Memory B cell (primary cell): ENCODE measurements around the gene MST1R.

Experiments used
- ATAC-seq: fragments of 150-1000 bp; cut with Tn5 transposase; 2 replicates; pipeline ENCODE4 v1.10.0; 2021; ENCODE audit warnings: low read depth, mild to moderate bottlenecking, moderate library complexity
- DNase-seq, 2 donors: peaks; one replicate each; pipeline ENCODE4 v3.0.0; 2022; ENCODE audit warnings: low spot score in 2 of 2
- H3K27ac Mint-ChIP-seq: one replicate; pipeline ENCODE4 v1.8.0; 2022; ENCODE audit warnings: mild to moderate bottlenecking, moderate library complexity, mixed read lengths
- H3K27me3 Mint-ChIP-seq: one replicate; pipeline ENCODE4 v1.8.0; 2022; ENCODE audit warnings: mixed read lengths
- H3K36me3 Mint-ChIP-seq: one replicate; pipeline ENCODE4 v1.8.0; 2022; ENCODE audit warnings: mild to moderate bottlenecking, mixed read lengths
- H3K4me1 Mint-ChIP-seq: one replicate; pipeline ENCODE4 v1.8.0; 2022; ENCODE audit warnings: mixed read lengths
- H3K4me3 Mint-ChIP-seq: one replicate; pipeline ENCODE4 v1.8.0; 2022; ENCODE audit warnings: mild to moderate bottlenecking, moderate library complexity, mixed read lengths
- H3K9me3 Mint-ChIP-seq: one replicate; pipeline ENCODE4 v1.8.0; 2022; ENCODE audit warnings: mixed read lengths

Gene MST1R

GRCh38 chr3:49902511-49903345 lies 945 bp downstream of the MST1R start:
- Mint-ChIP-seq H3K4me1 (peaks cover 18% of the 10 kb centered on the region), H3K27ac (no peak overlapping the region), H3K27me3 (no peaks in the 10 kb centered on the region), H3K36me3 (no peaks in the 10 kb centered on the region), H3K4me3 (no peak overlapping the region), H3K9me3 (no peaks in the 10 kb centered on the region)
- DNase-seq (no peak), ATAC-seq (no peak)

- DNase-seq (no peak), ATAC-seq (no peak)
- Mint-ChIP-seq H3K4me3 (no peak overlapping the region), H3K36me3 (no peaks in the 10 kb centered on the region), H3K27me3 (no peaks in the 10 kb centered on the region), H3K27ac (no peak overlapping the region), H3K9me3 (no peaks in the 10 kb centered on the region), H3K4me1 (peaks cover 13% of the 10 kb centered on the region)
Measured at GRCh38 chr3:49901366-49902339, 2.0 kb downstream of the MST1R start.

GRCh38 chr3:49900491-49901153 lies 3.1 kb downstream of the MST1R start:
- no peak for ATAC-seq
- no peaks in the 10 kb centered on the region for H3K36me3 Mint-ChIP-seq
- H3K4me3 Mint-ChIP-seq, result no peak overlapping the region
- no peaks in the 10 kb centered on the region for H3K27me3 Mint-ChIP-seq
- H3K4me1 Mint-ChIP-seq, result peaks cover 7% of the 10 kb centered on the region
- H3K27ac Mint-ChIP-seq, result no peak overlapping the region
- DNase-seq, result no peak
- H3K9me3 Mint-ChIP-seq, result no peaks in the 10 kb centered on the region

GRCh38 chr3:49899815-49900214 lies 3.9 kb downstream of the MST1R start:
- Mint-ChIP-seq H3K4me3 (no peak overlapping the region), H3K9me3 (no peaks in the 10 kb centered on the region)
- DNase-seq, result no peak

DNA sequence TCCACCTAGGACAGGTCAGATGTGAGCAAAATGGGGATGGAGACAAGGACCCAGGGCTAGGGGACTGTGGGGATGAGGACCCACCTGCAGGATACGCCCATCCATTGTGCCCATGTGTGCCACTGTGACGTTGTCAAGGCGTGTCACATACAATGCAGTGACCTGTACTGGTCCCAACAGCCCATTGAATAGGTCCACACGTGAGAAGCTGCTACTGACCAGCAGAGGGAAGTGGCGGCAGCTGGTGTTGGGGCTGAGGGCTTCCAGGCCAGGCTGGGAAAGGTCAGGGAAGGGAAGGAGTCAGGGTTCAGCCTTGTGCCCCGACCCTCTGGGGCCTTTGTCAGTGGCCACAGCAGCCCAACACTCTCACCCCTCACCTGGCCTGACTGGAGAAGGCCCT lies 4.7 kb downstream of the MST1R start:
- DNase-seq (no peak), ATAC-seq (no peak)
- no peaks in the 10 kb centered on the region for H3K36me3 Mint-ChIP-seq
- H3K4me3 Mint-ChIP-seq, result no peak overlapping the region
- peaks cover 2% of the 10 kb centered on the region for H3K4me1 Mint-ChIP-seq
- no peaks in the 10 kb centered on the region for H3K27me3 Mint-ChIP-seq
- no peak overlapping the region for H3K27ac Mint-ChIP-seq
- no peaks in the 10 kb centered on the region for H3K9me3 Mint-ChIP-seq

More at GRCh38 chr3:49899815-49900214, 3.9 kb downstream of the MST1R start:
- Mint-ChIP-seq H3K4me1 (peaks cover 4% of the 10 kb centered on the region), H3K27me3 (no peaks in the 10 kb centered on the region), H3K36me3 (no peaks in the 10 kb centered on the region), H3K27ac (no peak overlapping the region)
- no peak for ATAC-seq

DNA sequence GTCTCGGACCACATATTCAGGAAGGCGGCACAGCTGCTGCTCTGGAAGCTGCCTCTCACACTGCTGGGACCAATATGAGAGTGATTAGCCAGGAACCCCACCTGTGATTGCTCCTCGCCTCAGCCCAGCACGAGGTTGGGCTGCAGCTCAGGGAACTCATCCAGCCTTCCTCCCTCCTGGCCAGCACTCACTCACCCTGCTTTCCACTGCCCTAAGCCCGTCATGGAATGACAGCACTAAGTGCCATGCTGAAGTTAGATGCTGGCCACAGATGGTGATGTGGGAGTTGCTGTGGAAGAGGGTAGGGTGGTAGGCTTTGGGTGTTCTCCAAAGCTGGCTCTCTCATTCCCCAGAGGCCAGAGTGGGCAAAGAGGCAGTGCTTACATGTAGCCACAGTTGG lies 7.3 kb downstream of the MST1R start:
- no peak overlapping the region for H3K27ac Mint-ChIP-seq

DNA sequence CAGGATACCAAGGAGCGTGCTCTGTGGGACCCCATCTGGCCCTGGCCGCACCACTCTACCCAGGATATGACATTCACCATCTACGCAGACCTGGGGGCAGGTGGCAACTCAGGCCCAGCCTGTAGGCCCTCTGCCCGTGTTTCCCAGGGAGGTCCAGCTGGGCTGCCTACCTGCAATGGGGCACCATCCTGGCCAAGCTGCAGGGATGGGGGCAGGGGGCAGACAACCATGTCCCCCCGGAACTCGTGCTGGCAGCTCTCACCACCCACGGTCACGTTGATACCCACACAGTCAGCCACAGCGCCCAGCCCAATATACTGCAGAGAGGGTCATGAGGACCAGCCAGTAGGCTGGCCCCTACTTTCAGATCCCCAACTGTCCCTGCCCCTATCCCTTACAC lies 7.9 kb downstream of the MST1R start:
- H3K9me3 Mint-ChIP-seq, result no peaks in the 10 kb centered on the region
- no peaks in the 10 kb centered on the region for H3K27me3 Mint-ChIP-seq
- no peak overlapping the region for H3K4me3 Mint-ChIP-seq
- H3K4me1 Mint-ChIP-seq, result no peaks in the 10 kb centered on the region
- H3K36me3 Mint-ChIP-seq, result no peaks in the 10 kb centered on the region
- DNase-seq (no peak), ATAC-seq (no peak)
- no peak overlapping the region for H3K27ac Mint-ChIP-seq

More for the DNA sequence above, 7.3 kb downstream of the MST1R start:
- Mint-ChIP-seq H3K4me1 (no peaks in the 10 kb centered on the region), H3K36me3 (no peaks in the 10 kb centered on the region), H3K9me3 (no peaks in the 10 kb centered on the region), H3K27me3 (no peaks in the 10 kb centered on the region), H3K4me3 (no peak overlapping the region)
- no peak for DNase-seq
- ATAC-seq, result no peak

GRCh38 chr3:49889296-49889695 lies 14.4 kb downstream of the MST1R start:
- no peak overlapping the region for H3K4me3 Mint-ChIP-seq
- H3K27ac Mint-ChIP-seq, result no peak overlapping the region

GRCh38 chr3:49886922-49887265 lies 16.8 kb downstream of the MST1R start:
- DNase-seq (no peak), ATAC-seq (no peak)
- no peaks in the 10 kb centered on the region for H3K36me3 Mint-ChIP-seq
- H3K27me3 Mint-ChIP-seq, result no peaks in the 10 kb centered on the region
- no peak overlapping the region for H3K27ac Mint-ChIP-seq
- H3K4me3 Mint-ChIP-seq, result no peak overlapping the region
- no peaks in the 10 kb centered on the region for H3K4me1 Mint-ChIP-seq
- no peaks in the 10 kb centered on the region for H3K9me3 Mint-ChIP-seq

More at GRCh38 chr3:49889296-49889695, 14.4 kb downstream of the MST1R start:
- DNase-seq, result no peak
- Mint-ChIP-seq H3K9me3 (no peaks in the 10 kb centered on the region), H3K36me3 (no peaks in the 10 kb centered on the region), H3K27me3 (no peaks in the 10 kb centered on the region), H3K4me1 (no peaks in the 10 kb centered on the region)
- no peak for ATAC-seq

GRCh38 chr3:49883998-49884397 lies 19.7 kb downstream of the MST1R start:
- Mint-ChIP-seq H3K4me1 (no peaks in the 10 kb centered on the region), H3K9me3 (no peaks in the 10 kb centered on the region), H3K27me3 (peaks cover 3% of the 10 kb centered on the region), H3K36me3 (no peaks in the 10 kb centered on the region), H3K27ac (no peak overlapping the region), H3K4me3 (no peak overlapping the region)
- no peak for ATAC-seq
- DNase-seq, result no peak

DNA sequence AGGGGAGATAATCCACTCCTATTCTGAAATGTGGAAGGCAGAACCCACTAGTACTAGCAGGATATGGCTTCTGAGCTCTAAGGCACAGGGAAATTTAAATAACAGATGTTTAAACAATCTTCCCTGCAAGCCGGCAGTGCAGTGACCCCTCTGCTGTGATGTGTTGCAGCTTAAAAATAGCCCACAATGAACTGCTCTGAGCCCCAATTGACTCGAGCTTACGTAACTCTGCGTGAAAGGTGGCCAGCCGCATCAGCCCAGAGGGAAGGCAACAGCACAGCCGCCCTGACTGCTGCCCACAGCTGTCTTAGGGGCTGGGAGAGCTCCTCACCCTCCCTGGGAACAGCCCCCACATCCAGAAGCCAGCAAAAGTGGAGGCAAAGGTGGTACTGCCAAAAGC lies 21.5 kb downstream of the MST1R start:
- no peak for DNase-seq
- Mint-ChIP-seq H3K36me3 (no peaks in the 10 kb centered on the region), H3K4me3 (no peak overlapping the region), H3K9me3 (no peaks in the 10 kb centered on the region), H3K27ac (no peak overlapping the region), H3K27me3 (peaks cover 3% of the 10 kb centered on the region), H3K4me1 (no peaks in the 10 kb centered on the region)
- ATAC-seq, result no peak

GRCh38 chr3:49880581-49881315 lies 22.9 kb downstream of the MST1R start:
- Mint-ChIP-seq H3K27me3 (peaks cover 6% of the 10 kb centered on the region), H3K36me3 (no peaks in the 10 kb centered on the region), H3K9me3 (no peaks in the 10 kb centered on the region), H3K4me1 (no peaks in the 10 kb centered on the region), H3K4me3 (no peak overlapping the region), H3K27ac (no peak overlapping the region)
- DNase-seq (no peak), ATAC-seq (no peak)

GRCh38 chr3:49879721-49880120 lies 24.0 kb downstream of the MST1R start:
- ATAC-seq (no peak), DNase-seq (no peak)
- Mint-ChIP-seq H3K4me1 (no peaks in the 10 kb centered on the region), H3K9me3 (no peaks in the 10 kb centered on the region), H3K27ac (no peak overlapping the region), H3K27me3 (peaks cover 6% of the 10 kb centered on the region), H3K4me3 (no peak overlapping the region), H3K36me3 (no peaks in the 10 kb centered on the region)
